HG03108 (cell line): ENCODE data around the gene SCAPER.
"Not testable (repeated sequence)": the region's sequence is repeated elsewhere in the genome, so short reads cannot be mapped to it uniquely, and the experiment has no call there.

Source experiments
- ATAC-seq: cut with Tn5 transposase; IDR thresholded peaks from one replicate; pipeline ENCODE4 v1.9.1; 2021; ENCODE audit warnings: moderate library complexity; ENCODE audit not compliant: unreplicated experiment

The SCAPER gene

DNA sequence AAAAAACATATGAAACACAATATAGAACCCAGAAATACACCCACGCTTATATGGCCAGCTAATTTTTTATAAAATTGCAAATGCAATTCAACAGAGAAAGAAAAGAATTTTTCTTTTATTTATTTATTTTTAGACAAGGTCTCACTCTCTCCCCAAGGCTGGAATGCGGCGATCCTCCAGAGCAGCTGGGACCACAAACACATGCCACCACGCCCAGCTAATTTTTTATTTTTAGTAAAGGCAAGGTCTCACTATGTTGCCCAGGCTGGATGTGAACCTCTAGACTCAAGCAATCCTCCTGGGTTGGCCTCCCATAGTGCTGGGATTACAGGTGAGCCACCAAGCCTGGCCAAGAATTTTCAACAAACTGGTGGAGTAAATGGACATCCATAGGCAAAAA lies 117.9 kb downstream of the SCAPER start:
- ATAC-seq = no peak

- ATAC-seq = no peak
These were observed 128.2 kb downstream of the SCAPER start for GRCh38 chr15:76776969-76777368.

DNA sequence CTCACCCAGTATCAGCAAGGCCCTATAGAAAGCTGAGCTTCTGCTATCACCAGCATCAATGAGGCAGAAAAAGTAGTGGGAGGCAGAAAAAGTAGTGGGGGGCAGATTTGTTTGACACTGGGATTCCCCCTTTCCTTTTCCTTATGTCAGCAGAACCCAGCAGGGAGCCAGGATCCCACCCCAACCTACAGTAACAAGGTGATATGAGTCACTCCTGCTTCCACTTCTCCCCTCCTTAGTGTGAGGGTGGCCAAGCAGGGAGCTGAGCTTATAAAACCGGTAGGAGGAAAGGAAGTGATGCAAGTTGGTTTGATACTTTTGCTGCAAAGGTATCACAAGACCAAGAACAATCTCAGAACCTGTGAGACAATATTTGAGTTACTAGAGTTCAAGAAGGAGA lies 128.7 kb downstream of the SCAPER start:
- no peak for ATAC-seq

DNA sequence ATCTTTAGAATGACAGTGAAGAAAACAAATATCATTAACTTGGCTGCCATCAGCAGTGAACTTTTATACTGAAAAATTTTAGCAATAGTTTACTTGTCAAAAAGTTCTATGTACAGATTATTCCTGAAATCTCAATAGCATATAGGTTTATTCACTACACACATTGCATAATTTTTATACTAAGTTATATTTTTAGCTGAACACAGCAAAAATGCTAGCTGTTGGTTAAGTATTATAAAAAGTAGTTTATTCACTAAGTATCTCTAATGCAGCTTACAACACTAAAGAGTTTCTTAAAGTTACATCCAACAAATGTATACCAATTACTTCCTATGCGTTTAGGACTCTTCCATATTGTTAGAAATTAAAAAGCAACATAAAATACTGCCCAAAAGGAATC lies 131.9 kb downstream of the SCAPER start:
- no peak for ATAC-seq

- ATAC-seq = no peak
These were observed 132.4 kb downstream of the SCAPER start for GRCh38 chr15:76772776-76773175.

- ATAC-seq = no peak
These were observed 141.1 kb downstream of the SCAPER start for GRCh38 chr15:76764004-76764403.

GRCh38 chr15:76763554-76763953 lies 141.6 kb downstream of the SCAPER start:
- no peak for ATAC-seq

GRCh38 chr15:76756381-76756780 lies 148.8 kb downstream of the SCAPER start:
- no peak for ATAC-seq

DNA sequence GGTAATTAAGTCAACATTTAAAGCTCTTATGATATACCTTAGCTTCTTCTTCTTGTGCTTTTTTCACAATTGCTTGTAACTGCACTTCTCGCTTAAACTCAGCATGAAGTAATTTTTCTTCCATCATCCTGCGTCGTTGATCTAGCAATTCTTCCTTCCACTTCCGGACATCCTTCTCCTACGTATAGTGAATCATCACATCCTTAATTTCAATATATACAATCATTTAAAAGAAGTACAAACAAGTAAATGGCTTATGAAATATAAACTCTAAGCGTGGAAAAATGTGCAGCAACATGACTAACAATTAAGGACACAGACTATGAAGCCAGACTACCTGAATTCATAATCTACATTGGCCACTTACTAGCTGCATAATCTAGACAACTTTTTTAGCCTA lies 151.4 kb downstream of the SCAPER start:
- ATAC-seq = no peak

GRCh38 chr15:76753131-76753530 lies 152.0 kb downstream of the SCAPER start:
- ATAC-seq = no peak

DNA sequence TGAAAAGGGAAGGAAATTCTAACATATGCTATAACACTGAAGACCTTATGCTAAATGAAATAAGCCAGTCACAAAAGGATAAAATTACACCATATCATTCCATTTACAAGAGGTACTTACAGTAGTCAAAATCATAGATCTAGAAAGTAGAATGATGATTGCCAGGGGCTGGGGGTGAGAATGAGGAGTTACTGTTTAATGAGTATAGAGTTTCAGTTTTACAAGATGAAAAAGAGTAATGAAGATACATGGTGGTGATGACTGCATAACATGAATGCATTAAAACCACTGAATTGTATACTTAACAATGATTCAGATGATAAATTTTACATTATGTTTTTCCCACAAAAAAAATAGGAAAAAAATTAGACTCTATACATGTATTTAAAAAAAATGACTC lies 152.6 kb downstream of the SCAPER start:
- ATAC-seq = no peak

- ATAC-seq = no peak
These were observed 167.6 kb downstream of the SCAPER start for GRCh38 chr15:76737573-76737972.

- not testable (repeated sequence) for ATAC-seq
These were observed 172.8 kb downstream of the SCAPER start for GRCh38 chr15:76732321-76732720.

DNA sequence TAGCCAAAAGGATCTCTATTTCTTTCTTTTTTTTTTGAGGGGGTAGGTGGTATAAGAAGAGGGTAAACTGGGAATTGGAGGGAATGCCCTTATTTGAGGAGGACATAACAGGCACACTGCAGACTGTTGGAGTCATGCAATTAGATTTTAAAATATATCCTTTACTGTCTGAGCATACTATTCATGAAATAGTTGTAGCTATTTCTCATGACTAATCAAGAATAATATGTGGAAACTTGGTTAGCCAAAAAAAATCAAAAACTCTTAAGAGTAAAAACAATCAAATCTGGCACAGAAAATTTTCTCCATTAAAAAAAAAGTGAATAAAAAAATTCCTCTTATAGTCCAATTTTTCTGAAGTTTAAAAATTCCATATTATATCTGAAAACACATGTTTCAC lies 174.9 kb downstream of the SCAPER start:
- ATAC-seq = no peak

- ATAC-seq = no peak
These were observed 186.3 kb downstream of the SCAPER start for GRCh38 chr15:76718863-76719262.

DNA sequence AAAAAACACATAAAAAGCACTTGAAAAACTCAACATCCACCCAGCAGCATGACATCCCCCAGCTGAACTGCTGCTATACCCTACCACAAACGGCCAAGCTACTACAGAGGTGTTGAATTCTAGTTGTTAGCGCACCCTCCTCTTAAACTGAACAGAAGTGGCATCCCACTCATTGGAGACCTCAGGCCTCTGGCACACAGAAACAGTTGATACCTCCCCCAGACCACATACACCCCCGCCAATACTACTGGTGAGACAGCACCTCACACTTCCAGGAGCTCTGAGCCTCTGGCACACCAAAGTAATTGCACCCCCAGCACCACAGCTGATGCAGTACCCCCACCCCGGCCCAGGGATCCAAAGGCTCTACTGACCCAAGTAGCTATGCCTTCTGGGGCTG lies 190.2 kb downstream of the SCAPER start:
- no peak for ATAC-seq

DNA sequence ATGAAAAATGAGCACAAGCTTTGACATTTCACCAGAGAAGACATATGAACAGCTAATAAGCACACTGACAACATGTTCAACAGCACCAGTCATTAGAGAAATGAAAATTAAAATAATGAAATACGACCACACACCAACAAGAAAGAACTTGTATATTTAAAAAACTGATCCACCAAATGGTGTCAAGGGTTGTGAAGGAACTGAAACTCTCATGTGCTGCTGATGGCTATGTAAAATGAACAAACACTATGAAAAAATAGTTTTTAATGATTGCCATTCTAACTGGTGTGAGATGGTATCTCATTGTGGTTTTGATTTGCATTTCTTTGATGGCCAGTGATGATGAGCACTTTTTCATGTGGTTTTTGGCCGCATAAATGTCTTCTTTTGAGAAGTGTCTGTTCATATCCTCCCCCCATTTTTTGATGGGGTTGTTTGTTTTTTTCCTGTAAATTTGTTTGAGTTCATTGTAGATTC lies 193.8 kb downstream of the SCAPER start:
- peak; percentile 76 for ATAC-seq

GRCh38 chr15:76704032-76704431 lies 201.1 kb downstream of the SCAPER start:
- not testable (repeated sequence) for ATAC-seq

DNA sequence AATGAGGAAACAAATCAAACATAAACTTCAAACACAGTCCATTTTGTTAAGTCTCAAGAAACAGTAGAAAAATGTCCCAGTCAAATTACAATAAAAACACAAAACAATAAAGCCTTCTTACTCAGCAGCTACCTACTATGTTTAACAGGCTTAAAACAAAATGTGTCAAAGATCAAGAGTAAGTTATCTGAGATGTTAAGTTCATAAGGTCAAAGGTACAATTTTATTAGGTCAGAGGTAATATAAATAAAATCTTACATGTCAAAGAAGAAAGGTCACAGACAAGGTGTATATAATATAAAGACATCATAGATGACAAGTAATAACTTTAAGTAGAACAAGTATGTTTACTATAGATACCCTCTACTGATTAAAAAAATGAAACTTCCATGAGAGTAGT lies 208.3 kb downstream of the SCAPER start:
- ATAC-seq = no peak

DNA sequence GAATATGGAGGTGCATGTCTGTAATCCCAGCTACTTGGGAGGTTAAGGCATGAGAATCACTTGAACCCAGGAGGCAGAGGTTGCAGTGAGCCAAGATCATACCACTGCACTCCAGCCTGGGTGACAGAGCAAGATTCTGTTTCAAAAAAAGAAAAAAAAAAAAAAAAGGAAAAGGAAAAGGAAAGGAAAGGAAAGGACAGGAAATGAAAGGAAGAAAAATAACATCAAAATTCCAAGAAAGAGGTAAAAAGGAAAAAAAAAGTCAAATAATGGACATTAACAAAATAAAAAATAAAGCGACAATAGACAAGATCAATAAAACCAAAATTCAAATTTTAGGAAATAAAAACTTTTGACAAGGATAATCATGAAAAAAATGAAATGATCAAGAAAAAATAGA lies 212.6 kb downstream of the SCAPER start:
- not testable (repeated sequence) for ATAC-seq

GRCh38 chr15:76687592-76687991 lies 217.5 kb downstream of the SCAPER start:
- ATAC-seq = not testable (repeated sequence)

GRCh38 chr15:76684002-76684401 lies 221.1 kb downstream of the SCAPER start:
- no peak for ATAC-seq

- ATAC-seq = no peak
These were observed 222.3 kb downstream of the SCAPER start for GRCh38 chr15:76682833-76683232.

DNA sequence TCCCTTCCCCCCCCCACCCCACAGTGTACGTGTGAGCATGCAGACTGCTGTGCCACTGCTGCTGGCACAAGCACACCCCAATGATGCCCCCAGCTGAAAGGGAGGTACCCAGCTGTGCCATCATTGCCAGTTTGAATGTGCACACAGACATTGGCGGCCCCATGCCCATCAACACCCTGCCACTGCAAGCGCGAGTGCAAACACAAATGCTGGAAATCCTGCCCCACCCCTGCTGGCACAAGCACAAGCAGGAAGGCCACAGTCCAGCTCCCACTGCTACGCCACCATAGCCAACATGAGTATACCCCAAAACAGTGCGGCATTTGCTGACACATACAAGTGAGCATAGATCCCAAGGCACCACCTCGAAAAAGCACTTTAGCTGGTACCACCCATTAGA lies 222.9 kb downstream of the SCAPER start:
- no peak for ATAC-seq
